ENCODE results near the gene TMEM145.

TMEM145 gene

DNA sequence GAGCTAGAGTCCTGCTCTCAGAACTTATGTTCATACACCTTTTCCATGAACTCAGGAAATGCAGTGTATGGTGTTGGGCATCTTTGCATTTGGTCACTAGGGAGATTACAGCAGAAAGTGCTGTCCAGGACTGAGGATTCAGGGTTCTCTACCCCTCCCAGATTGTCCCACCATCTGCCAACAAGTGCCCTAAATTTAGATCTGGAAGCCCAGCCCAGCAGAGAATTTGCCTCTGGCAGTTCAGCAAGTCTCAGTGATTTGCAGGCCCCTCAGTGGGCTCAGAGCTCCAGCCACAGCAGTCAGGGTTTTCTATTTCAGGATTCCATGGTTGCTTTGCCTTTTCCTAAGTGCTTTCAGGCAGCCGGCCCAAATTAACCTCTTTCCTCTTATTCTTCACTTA is 53.6 kb downstream of the TMEM145 start:
- DNase-seq, result no peak

DNA sequence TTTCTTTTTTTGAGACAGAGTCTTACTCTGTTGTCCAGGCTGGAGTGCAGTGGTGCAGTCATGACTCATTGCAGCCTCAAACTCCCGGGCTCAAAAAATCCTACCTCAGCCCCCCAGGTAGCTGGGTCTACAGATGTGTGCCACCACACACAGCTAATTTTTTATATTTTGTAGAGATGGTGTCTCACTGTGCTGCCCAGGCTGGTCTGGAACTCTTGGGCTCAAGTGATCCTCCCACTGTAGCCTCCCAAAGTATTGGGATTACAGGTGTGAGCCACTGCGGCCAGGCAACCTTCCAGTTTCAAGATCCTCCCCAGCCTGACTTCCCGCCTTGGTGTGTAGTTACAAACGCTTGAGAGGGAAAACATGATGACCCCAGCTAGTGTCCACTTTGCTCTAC is 54.8 kb downstream of the TMEM145 start:
- DNase-seq, result no peak

DNA sequence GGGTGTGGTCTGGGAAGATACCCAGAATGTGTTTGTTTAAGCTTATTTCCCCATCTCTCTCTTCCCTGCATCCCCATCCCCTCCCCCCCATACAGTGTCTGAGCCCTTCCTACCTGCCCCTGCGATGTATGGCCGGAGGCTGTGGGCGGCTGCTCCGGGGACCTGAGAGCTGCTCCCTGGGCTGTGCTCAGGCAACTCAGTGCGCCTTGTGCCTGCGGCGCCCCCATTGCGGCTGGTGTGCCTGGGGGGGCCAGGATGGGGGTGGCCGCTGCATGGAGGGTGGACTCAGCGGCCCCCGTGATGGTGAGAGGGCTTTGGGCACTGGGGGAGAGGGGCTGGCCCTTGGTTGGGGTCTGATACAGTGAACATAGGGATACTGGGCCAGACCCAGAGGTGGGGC is 55.3 kb downstream of the TMEM145 start:
- DNase-seq, result no peak

DNA sequence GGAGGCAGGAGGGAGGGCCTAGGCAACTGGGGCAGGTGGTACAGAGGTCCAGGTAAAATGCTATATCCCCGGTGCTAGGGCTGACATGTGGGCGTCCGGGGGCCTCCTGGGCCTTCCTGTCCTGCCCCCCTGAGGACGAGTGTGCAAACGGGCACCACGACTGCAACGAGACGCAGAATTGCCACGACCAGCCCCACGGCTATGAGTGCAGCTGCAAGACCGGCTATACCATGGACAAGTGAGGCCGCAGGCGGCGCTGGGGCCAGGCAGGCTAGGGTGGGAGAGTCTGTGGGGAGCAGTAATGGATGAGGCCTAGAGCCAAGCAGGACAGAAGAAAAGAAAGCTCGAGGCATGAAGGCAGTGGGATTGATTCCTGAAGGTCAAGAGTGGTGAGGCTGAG is 55.7 kb downstream of the TMEM145 start:
- no peak for DNase-seq

DNA sequence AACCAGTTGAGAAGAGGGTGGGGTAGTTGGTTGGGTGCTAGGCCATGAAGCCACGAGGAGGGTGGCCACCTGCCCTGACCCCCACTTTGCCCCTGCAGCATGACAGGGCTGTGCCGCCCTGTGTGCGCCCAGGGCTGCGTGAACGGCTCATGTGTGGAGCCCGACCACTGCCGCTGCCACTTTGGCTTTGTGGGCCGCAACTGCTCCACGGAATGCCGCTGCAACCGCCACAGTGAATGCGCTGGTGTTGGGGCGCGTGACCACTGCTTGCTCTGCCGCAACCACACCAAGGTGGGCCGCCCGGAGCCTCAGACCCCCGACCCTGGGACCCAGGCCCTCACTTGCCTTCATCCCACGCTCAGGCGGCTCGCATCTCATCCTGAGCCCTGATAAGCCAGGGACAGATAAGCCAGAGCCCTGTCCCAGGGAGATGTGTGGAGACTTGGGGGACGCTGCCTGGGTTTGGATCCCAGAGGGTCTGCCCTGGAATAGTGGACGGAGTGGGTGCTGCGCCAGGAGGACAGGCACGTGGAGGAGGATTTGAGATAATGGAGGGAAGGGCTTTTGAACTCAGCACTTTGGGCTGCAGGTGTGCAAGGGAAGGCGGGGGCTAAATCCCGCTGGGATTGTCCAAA is 56.4 kb downstream of the TMEM145 start:
- no peak for DNase-seq

DNA sequence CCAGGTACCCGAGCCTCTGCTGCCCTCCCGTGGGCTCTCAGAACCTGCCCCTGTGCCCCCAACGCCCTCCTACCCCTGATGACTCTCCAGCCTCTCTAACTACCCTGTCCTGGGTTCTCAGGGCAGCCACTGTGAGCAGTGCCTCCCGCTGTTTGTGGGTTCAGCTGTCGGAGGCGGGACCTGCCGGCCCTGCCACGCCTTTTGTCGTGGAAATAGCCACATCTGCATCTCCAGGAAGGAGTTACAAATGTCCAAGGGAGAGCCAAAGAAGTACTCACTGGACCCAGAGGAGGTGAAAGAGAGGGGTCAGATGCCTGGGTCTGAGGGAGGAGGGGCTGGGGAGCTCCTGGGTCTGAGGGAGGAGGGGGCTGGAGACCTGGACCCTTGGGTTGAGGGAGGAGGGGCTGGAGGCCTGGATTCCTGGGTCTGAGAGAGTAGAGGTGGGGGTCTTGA is 57.0 kb downstream of the TMEM145 start:
- no peak for DNase-seq

DNA sequence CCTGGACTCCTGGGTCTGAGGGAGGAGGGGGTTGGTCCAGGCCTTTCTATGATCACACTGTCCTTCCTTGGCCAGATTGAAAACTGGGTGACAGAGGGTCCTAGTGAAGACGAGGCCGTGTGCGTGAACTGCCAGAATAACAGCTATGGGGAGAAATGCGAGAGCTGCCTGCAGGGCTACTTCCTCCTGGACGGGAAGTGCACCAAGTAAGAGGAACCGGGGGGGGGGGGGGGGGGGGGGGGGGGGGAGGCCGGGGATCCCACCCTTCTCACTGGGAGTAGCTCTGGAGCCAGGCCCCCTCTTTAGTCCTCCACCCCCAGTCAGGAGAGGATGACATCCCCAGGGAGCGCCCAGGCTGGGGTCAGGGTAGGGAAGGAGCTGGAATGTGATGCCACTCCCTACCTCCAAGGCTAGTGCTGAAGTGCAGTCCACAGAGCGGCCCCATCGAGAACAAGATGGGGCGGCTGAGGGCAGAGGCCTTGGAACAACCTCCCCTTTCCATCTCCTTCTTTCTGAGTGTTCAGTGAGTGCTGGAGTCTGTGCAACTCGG is 57.6 kb downstream of the TMEM145 start:
- DNase-seq, result peak; percentile 4
